ENCODE data around the gene BMPR1B. TPM values are rescaled to one million over a fixed set of nuclear protein-coding genes. Genes with fewer than 3 reads are reported as not detected.

BMPR1B gene
- total and polyA plus RNA-seq, 2 donors (not counting 1 experiment from before 2014, with no cell fraction given), result not detected

DNA sequence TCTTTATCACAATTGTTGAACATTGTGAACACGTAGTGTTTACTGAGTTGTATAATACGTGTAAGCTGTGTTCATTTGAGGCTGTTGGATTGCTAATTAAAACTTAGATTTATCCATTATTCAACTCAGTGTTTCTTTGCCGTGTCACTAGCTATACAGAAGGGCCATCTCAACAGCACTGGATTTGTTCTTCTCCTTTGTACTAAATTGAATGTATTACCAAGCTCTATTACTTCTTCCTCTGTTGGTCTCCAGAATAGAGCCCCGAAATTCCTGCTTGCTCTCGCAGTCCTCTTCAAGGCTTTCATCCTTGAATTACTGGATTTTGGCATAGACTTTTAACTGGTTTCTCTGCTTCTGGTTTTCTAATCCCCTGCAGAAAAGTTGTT is 182.8 kb downstream of the BMPR1B start:
- CTCF ChIA-PET, result no interaction called here
- Histone ChIP-seq H2AFZ (ENCODE audit: insufficient read depth, low read depth, low read length, poor library complexity, severe bottlenecking) (no peak overlapping the region), H3K9ac (ENCODE audit: low read length) (no peak overlapping the region), H3K4me1 (ENCODE audit: control insufficient read depth in 2 of 2, insufficient read depth in 2 of 2, low read length in 2 of 2) (no peaks in the 10 kb centered on the region), H3K79me2 (ENCODE audit: control insufficient read depth, insufficient read depth, low read length) (no peaks in the 10 kb centered on the region), H3K36me3 (replicated peaks in 1 of 2; ENCODE audit: control extremely low read depth in 1 of 2, control insufficient read depth in 1 of 2, extremely low read depth in 1 of 2, insufficient read depth in 2 of 2, low read length in 1 of 2) (no peaks in the 10 kb centered on the region), H3K4me2 (replicated peaks; ENCODE audit: low read depth, low read length, poor library complexity, severe bottlenecking) (no peak overlapping the region), H3K9me3 (ENCODE audit: control extremely low read depth in 1 of 3, control insufficient read depth in 2 of 3, insufficient read depth in 1 of 3, low read length in 2 of 3) (no peaks in the 10 kb centered on the region), H4K20me1 (ENCODE audit: control insufficient read depth, insufficient read depth, low read length, poor library complexity, severe bottlenecking) (no peaks in the 10 kb centered on the region), H3K4me3 (ENCODE audit: control extremely low read depth in 1 of 5, extremely low read depth in 1 of 5, insufficient read depth in 1 of 5, low read depth in 2 of 5, low read length in 4 of 5) (no peak overlapping the region), H3K27me3 (replicated peaks in 1 of 4; ENCODE audit: control extremely low read depth in 1 of 4, control insufficient read depth in 3 of 4, insufficient read depth in 4 of 4, low read length in 3 of 4) (no peaks in the 10 kb centered on the region), H3K27ac (ENCODE audit: low read length in 2 of 2) (no peak overlapping the region)
- DNase-seq (no peak), ATAC-seq (ENCODE audit: low read depth) (no peak)
- H3K27me3 Mint-ChIP-seq, result no peaks in the 10 kb centered on the region
- H3K4me1 Mint-ChIP-seq, result no peaks in the 10 kb centered on the region
- intact Hi-C loops (cut with micrococcal nuclease), result no loop called here
- no peak overlapping the region for H3K27ac Mint-ChIP-seq
- no peak for TF ChIP-seq EZH2 (IDR thresholded peaks at IDR 0.05; ENCODE audit: borderline replicate concordance, insufficient read depth, low read depth, low read length, poor library complexity, severe bottlenecking)
- POLR2A ChIA-PET, result no interaction called here
- no CpG with 5 or more reads among the region's 5 CpGs for WGBS (ENCODE audit: insufficient coverage)
- no peak overlapping the region for H3K4me3 Mint-ChIP-seq
- no peaks in the 10 kb centered on the region for H3K9me3 Mint-ChIP-seq (ENCODE audit: insufficient read depth)

DNA sequence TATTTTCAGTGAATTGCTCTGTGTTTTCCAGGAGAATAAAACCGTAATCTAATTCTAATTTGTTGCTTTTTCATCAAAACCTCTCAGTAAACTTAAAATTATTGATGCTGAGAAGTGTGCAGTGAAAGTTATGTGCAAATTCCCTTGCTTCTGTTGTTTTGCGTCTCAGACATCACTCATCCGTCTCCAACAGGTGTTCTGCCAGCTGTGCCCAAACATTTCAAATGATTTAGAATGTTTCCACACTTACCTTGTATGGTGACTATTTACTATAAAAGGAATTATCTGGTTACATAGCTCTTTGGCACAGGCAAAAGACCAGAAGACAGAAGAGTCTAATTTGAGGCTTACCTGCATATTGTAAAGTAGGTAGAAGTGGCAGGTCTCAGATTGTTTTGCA is 184.0 kb downstream of the BMPR1B start:
- H3K27me3 Mint-ChIP-seq, result no peaks in the 10 kb centered on the region
- ATAC-seq (ENCODE audit: low read depth), result no peak
- POLR2A ChIA-PET, result no interaction called here
- no peaks in the 10 kb centered on the region for H3K9me3 Mint-ChIP-seq (ENCODE audit: insufficient read depth)
- no peaks in the 10 kb centered on the region for H3K4me1 Mint-ChIP-seq
- WGBS (ENCODE audit: insufficient coverage), result no CpG with 5 or more reads among the region's 3 CpGs
- no peaks in the 10 kb centered on the region for H3K79me2 ChIP-seq (ENCODE audit: control insufficient read depth, insufficient read depth, low read length)
- H3K9ac ChIP-seq (ENCODE audit: low read length), result no peak overlapping the region
- no peak overlapping the region for H3K27ac Mint-ChIP-seq
- CTCF ChIA-PET, result no interaction called here
- no peak for TF ChIP-seq CTCF (IDR thresholded peaks at IDR 0.05)
- no peak for TF ChIP-seq EZH2 (IDR thresholded peaks at IDR 0.05; ENCODE audit: borderline replicate concordance, insufficient read depth, low read depth, low read length, poor library complexity, severe bottlenecking)
- no peak overlapping the region for H3K4me2 ChIP-seq (replicated peaks; ENCODE audit: low read depth, low read length, poor library complexity, severe bottlenecking)
- no peak overlapping the region for H3K27ac ChIP-seq (ENCODE audit: low read length in 2 of 2)
- intact Hi-C loops (cut with micrococcal nuclease), result no loop called here
- no peaks in the 10 kb centered on the region for H3K27me3 ChIP-seq (replicated peaks in 1 of 4; ENCODE audit: control extremely low read depth in 1 of 4, control insufficient read depth in 3 of 4, insufficient read depth in 4 of 4, low read length in 3 of 4)
- H3K36me3 ChIP-seq (replicated peaks in 1 of 2; ENCODE audit: control extremely low read depth in 1 of 2, control insufficient read depth in 1 of 2, extremely low read depth in 1 of 2, insufficient read depth in 2 of 2, low read length in 1 of 2), result no peaks in the 10 kb centered on the region
- H2AFZ ChIP-seq (ENCODE audit: insufficient read depth, low read depth, low read length, poor library complexity, severe bottlenecking), result no peak overlapping the region
- no peak for DNase-seq
- no peaks in the 10 kb centered on the region for H3K9me3 ChIP-seq (ENCODE audit: control extremely low read depth in 1 of 3, control insufficient read depth in 2 of 3, insufficient read depth in 1 of 3, low read length in 2 of 3)
- no peak overlapping the region for H3K4me3 ChIP-seq (ENCODE audit: control extremely low read depth in 1 of 5, extremely low read depth in 1 of 5, insufficient read depth in 1 of 5, low read depth in 2 of 5, low read length in 4 of 5)
- H4K20me1 ChIP-seq (ENCODE audit: control insufficient read depth, insufficient read depth, low read length, poor library complexity, severe bottlenecking), result no peaks in the 10 kb centered on the region
- H3K4me3 Mint-ChIP-seq, result no peak overlapping the region
- H3K4me1 ChIP-seq (ENCODE audit: control insufficient read depth in 2 of 2, insufficient read depth in 2 of 2, low read length in 2 of 2), result no peaks in the 10 kb centered on the region
